K562 (cell line): ENCODE measurements around the gene PCYT1A. TPM values are rescaled to one million over a fixed set of nuclear protein-coding genes. Genes with fewer than 3 reads are reported as not detected.

Experiments
- ATF7 ChIP-seq: fragments of 450-650 bp; IDR thresholded peaks from 2 replicates; pipeline ENCODE4 v1.7.1; 2014; ENCODE audit warnings: mild to moderate bottlenecking, moderate library complexity
- BRD9 ChIP-seq: fragments of 450-650 bp; IDR thresholded peaks from 2 replicates; pipeline ENCODE4 v1.6.1; 2018; ENCODE audit warnings: low read depth; ENCODE audit not compliant: partially characterized antibody
- CEBPB ChIP-seq: fragments of 450-650 bp; IDR thresholded peaks from 2 replicates; pipeline ENCODE4 v1.6.1; 2016; ENCODE audit warnings: missing genetic modification characterization, missing compliant biosample characterization
- CREB3L1 ChIP-seq: fragments of 450-650 bp; IDR thresholded peaks from 2 replicates; pipeline ENCODE4 v1.6.1; 2014; ENCODE audit warnings: low read depth, mild to moderate bottlenecking, moderate library complexity, borderline replicate concordance
- GTF2B ChIP-seq: IDR thresholded peaks from 2 replicates; pipeline ENCODE4 v1.6.1; 2011; ENCODE audit not compliant: insufficient read length; ENCODE audit errors: extremely low read depth
- HDAC1 ChIP-seq, 2 experiments: fragments of 450-650 bp; IDR thresholded peaks; 2 replicates each; pipeline ENCODE4 v1.6.1; 2016 to 2017; ENCODE audit warnings: inconsistent platforms in 1 of 2, mild to moderate bottlenecking in 1 of 2, moderate library complexity in 1 of 2
- HDGF ChIP-seq: fragments of 450-650 bp; IDR thresholded peaks from 2 replicates; pipeline ENCODE4 v1.6.1; 2016
- KLF16 ChIP-seq: IDR thresholded peaks from 2 replicates; pipeline ENCODE4 v1.6.1; 2016; ENCODE audit warnings: antibody characterized with exemption
- PBX2 ChIP-seq, 2 experiments: IDR thresholded peaks in 1 of 2; conservative IDR thresholded peaks in 1 of 2; 2 replicates each; pipeline ENCODE4 v1.6.1; 2016; ENCODE audit warnings: low read depth in 2 of 2, mild to moderate bottlenecking in 1 of 2, missing compliant biosample characterization in 1 of 2, missing genetic modification characterization in 1 of 2, moderate library complexity in 1 of 2
- POLR3G ChIP-seq: IDR thresholded peaks from 2 replicates; pipeline ENCODE4 v1.6.1; 2011; ENCODE audit not compliant: insufficient read length, insufficient replicate concordance; ENCODE audit errors: extremely low read depth
- PYGO2 ChIP-seq: fragments of 450-650 bp; IDR thresholded peaks from 2 replicates; pipeline ENCODE4 v1.6.1; 2016; ENCODE audit warnings: mild to moderate bottlenecking, missing genetic modification characterization, moderate library complexity, missing compliant biosample characterization
- TAF9B ChIP-seq: fragments of 450-650 bp; IDR thresholded peaks from 2 replicates; pipeline ENCODE4 v1.6.1; 2018; ENCODE audit warnings: mild to moderate bottlenecking; ENCODE audit not compliant: partially characterized antibody
- ZC3H11A ChIP-seq: IDR thresholded peaks from 2 replicates; pipeline ENCODE4 v1.6.1; 2012; ENCODE audit warnings: low read depth, low read length, improper control_type of control experiment
- ZNF445 ChIP-seq: fragments of 250-450 bp; sonication (Bioruptor Pico); IDR thresholded peaks from 2 replicates; pipeline ENCODE4 v1.4.0; 2020; ENCODE audit warnings: low read depth, mild to moderate bottlenecking, moderate library complexity
- ZNF76 ChIP-seq: fragments of 250-450 bp; sonication (Bioruptor Pico); IDR thresholded peaks from 2 replicates; pipeline ENCODE4 v1.4.0; 2020; ENCODE audit warnings: mild to moderate bottlenecking, moderate library complexity, borderline replicate concordance
- ZNF77 ChIP-seq: fragments of 250-450 bp; sonication (Bioruptor Pico); IDR thresholded peaks from 2 replicates; pipeline ENCODE4 v1.5.0; 2020
- polyA plus RNA-seq, 8 experiments: library from polyadenylated mRNA; depleted of rRNA in 4 of 8; stranded (reverse) in 5 of 8; unstranded in 3 of 8; fragments of >200 nt; fragmentation: Nextera tagmentation in 2 of 8; fragmentation: Illumina TruSeq in 1 of 8; extraction: Ambion mirVana in 2 of 8; extraction: Trizol in 1 of 8; gene quantifications; 2 replicates each; pipeline versions ENCODE4 v1.2.1 to v1.2.3, GENCODE V29; 2011 to 2014; ENCODE audit warnings: inconsistent platforms in 1 of 8, missing spikeins in 1 of 8
- total RNA-seq, 7 experiments: library from RNA; depleted of rRNA in 6 of 7; stranded (reverse); fragments of >200 nt in 6 of 7; fragmentation: Illumina TruSeq in 2 of 7; extraction: Trizol in 2 of 7; gene quantifications; 2 replicates each; pipeline versions ENCODE4 v1.2.1 to v1.2.3, GENCODE V29; 2011 to 2021; ENCODE audit warnings: low replicate concordance in 1 of 7
- TF ChIP-seq, protein P1 (sequence below): fragments of 450-650 bp; IDR thresholded peaks from 2 replicates; pipeline ENCODE4 v1.6.1; 2017; ENCODE audit warnings: mild to moderate bottlenecking, moderate library complexity
- TF ChIP-seq, protein P2 (sequence below): fragments of 250-450 bp; sonication (Bioruptor Pico); IDR thresholded peaks from 2 replicates; pipeline ENCODE4 v1.4.0; 2020

The PCYT1A gene
- total and polyA plus RNA-seq, 9 of the 15 experiments (the other 6 are each of a cell fraction or from before 2014, with no cell fraction given), result 13.4 to 62.8 (median 49.4) TPM

GRCh38 chr3:196274585-196274984, 12.9 kb downstream of the PCYT1A start (continued):
- no peak for TF ChIP-seq PBX2 (CRISPR knock-in tag; IDR thresholded peaks at IDR 0.05; ENCODE audit: low read depth)
- peak; percentile 76 for TF ChIP-seq PBX2 (tag; conservative IDR thresholded peaks at IDR 0.05; ENCODE audit: low read depth)
- no peak for TF ChIP-seq ZNF445 (CRISPR knock-in tag)
- TF ChIP-seq ZNF76 (CRISPR knock-in tag), result no peak
- TF ChIP-seq TAF9B, result peak; percentile 67
- no peak for TF ChIP-seq POLR3G
- peak in 1 of 2 experiments; percentile 29; a peak in 1 of 4 replicates for TF ChIP-seq HDAC1 (IDR thresholded peaks at IDR 0.05)
- TF ChIP-seq, protein P1, sequence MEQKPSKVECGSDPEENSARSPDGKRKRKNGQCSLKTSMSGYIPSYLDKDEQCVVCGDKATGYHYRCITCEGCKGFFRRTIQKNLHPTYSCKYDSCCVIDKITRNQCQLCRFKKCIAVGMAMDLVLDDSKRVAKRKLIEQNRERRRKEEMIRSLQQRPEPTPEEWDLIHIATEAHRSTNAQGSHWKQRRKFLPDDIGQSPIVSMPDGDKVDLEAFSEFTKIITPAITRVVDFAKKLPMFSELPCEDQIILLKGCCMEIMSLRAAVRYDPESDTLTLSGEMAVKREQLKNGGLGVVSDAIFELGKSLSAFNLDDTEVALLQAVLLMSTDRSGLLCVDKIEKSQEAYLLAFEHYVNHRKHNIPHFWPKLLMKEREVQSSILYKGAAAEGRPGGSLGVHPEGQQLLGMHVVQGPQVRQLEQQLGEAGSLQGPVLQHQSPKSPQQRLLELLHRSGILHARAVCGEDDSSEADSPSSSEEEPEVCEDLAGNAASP, result no peak
- TF ChIP-seq HDGF, result no peak
- TF ChIP-seq KLF16, result no peak
- peak; percentile 58; the same call in 1 of the 2 replicates for TF ChIP-seq ATF7
- TF ChIP-seq CEBPB, result no peak
- no peak for TF ChIP-seq GTF2B
- peak; percentile 10; the same call in 1 of the 2 replicates for TF ChIP-seq CREB3L1
- no peak for TF ChIP-seq ZC3H11A
- TF ChIP-seq BRD9, result no peak
- no peak for TF ChIP-seq PYGO2
- TF ChIP-seq, protein P2, sequence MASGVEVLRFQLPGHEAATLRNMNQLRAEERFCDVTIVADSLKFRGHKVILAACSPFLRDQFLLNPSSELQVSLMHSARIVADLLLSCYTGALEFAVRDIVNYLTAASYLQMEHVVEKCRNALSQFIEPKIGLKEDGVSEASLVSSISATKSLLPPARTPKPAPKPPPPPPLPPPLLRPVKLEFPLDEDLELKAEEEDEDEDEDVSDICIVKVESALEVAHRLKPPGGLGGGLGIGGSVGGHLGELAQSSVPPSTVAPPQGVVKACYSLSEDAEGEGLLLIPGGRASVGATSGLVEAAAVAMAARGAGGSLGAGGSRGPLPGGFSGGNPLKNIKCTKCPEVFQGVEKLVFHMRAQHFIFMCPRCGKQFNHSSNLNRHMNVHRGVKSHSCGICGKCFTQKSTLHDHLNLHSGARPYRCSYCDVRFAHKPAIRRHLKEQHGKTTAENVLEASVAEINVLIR, result no peak
- TF ChIP-seq ZNF77 (CRISPR knock-in tag), result no peak
